Activated naive CD8-positive, alpha-beta T cell treated with anti-CD3 and anti-CD28 coated beads, Interleukin-2, amount 50 U/mL, for 24 hours (primary cell): ENCODE results near the gene RTL1.

Experiments
- ATAC-seq: fragments of 150-1000 bp; cut with Tn5 transposase; one replicate; pipeline ENCODE4 v1.10.0; 2021
- DNase-seq: peaks from one replicate; pipeline ENCODE4 v3.0.0; 2021
- H3K27ac Mint-ChIP-seq: one replicate; pipeline ENCODE4 v1.8.0; 2021; ENCODE audit warnings: mild to moderate bottlenecking, mixed read lengths
- H3K27me3 Mint-ChIP-seq: one replicate; pipeline ENCODE4 v1.8.0; 2021; ENCODE audit warnings: mixed read lengths
- H3K36me3 Mint-ChIP-seq: one replicate; pipeline ENCODE4 v1.8.0; 2021; ENCODE audit warnings: low read depth, mixed read lengths
- H3K4me1 Mint-ChIP-seq: one replicate; pipeline ENCODE4 v1.8.0; 2021; ENCODE audit warnings: mixed read lengths
- H3K4me3 Mint-ChIP-seq: one replicate; pipeline ENCODE4 v1.8.0; 2021; ENCODE audit warnings: mild to moderate bottlenecking, moderate library complexity, mixed read lengths
- H3K9me3 Mint-ChIP-seq: one replicate; pipeline ENCODE4 v1.8.0; 2021; ENCODE audit warnings: mixed read lengths

Gene RTL1

DNA sequence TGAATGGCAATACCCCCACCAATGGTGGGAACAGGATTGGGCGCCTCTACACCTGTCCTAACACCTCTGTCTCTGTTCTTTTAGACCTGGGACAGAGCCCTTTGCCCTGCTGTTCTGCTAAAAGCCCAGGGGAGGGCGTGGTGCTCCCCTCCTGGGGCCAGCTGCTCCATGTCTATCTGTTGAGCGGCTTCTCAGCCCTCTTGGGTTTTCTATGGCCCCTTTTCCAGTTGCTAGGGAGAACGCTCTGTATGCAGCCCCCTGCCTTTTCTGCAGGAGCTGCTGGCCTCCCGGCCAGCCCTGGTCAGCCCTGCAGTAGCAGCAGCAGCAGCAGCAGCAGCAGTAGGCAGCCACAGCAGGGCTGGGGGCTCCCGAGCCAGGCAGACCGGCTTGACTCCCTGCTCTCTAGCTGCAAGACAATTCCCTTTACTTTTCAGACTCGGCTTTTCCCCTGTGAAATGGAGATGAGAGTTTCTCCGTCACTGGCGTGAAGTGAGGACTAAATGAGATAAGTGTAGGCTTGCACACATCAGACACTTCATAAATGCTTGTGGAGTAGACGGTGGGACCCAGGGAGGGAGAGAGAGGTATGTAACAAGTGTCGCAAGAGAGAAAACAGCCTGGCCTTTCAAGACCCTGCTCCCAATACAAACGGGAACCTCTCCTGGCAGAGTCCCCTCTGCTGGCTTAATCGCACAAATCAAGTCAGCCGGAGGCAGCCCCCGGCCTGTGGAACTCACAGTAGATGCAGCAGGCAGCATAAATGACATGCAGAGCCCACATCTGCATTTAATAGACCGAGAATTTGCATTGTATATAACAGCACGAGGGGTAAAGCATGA lies 1.0 kb downstream of the RTL1 start:
- Mint-ChIP-seq H3K4me3 (no peak overlapping the region), H3K4me1 (no peaks in the 10 kb centered on the region)

DNA sequence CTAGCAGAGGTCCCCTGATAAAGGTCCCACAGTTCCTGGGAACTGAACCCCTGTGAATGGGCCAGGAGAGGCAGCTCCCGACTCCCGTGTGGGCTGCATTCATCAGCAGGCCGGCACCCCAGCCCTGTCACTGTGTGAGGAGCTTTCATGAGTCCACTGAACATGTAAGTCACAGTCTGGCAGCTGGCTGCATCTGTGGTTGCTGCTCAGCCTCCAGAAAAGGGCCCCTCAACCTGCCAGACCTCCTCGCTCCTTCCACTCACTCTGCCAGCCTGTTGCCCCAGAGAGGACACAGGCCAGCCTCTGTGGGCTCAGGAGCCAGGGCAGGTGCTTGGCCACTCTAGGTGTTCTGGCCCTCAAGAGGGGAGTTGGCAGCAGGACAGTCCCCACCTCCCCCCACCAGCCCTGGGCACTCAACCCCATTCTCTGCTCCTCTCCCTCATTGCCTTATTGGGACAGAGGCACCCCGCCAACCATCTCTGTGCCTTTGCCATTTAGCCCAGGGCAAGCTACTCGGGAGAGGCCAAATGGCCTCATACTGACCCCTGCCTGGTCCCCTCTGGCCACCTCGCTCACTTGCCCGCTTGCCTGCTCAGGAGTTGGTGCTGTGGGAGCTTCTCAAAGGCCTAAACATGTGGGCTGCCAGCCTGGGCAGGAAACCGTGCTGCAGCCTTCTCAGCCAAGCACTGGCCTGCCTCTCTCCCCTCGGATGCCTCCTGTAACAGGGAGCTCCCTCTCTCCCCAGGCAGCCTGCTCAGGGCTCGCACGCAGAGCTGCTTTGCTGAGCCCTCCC lies 1.9 kb downstream of the RTL1 start:
- no peaks in the 10 kb centered on the region for H3K36me3 Mint-ChIP-seq
- no peak overlapping the region for H3K4me3 Mint-ChIP-seq
- ATAC-seq (no peak), DNase-seq (no peak)
- no peak overlapping the region for H3K27ac Mint-ChIP-seq
- no peaks in the 10 kb centered on the region for H3K4me1 Mint-ChIP-seq
- no peaks in the 10 kb centered on the region for H3K9me3 Mint-ChIP-seq
- peaks cover 54% of the 10 kb centered on the region for H3K27me3 Mint-ChIP-seq

More for the DNA sequence above, 1.0 kb downstream of the RTL1 start:
- DNase-seq (no peak), ATAC-seq (no peak)
- Mint-ChIP-seq H3K9me3 (no peaks in the 10 kb centered on the region), H3K27ac (no peak overlapping the region), H3K36me3 (no peaks in the 10 kb centered on the region), H3K27me3 (peaks cover 54% of the 10 kb centered on the region)

DNA sequence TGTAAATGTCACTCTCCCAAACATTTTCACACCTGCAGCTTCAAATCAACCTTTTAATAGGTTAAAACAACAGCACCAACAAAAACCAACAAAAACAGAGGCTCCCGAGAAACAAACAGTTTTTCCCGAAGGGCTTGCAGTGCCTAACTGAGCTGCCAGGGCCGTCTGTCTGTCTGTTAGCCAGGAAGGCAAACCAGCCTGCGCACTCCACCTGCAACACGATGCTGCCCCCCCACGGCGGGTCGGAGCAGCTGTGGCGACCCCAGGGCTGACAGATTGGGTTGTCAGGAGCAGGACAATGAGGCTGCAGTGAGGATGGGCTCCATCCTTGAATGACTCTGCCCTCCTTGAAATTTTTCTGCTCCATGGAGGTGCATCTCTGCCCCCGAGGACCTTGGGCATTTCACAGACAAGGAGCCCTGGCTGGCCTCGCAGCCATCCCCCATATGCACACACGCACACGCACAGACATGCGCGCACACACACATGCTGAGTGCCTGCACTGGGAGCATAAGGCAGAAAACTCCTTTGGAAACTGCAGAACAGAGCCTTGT lies 2.6 kb downstream of the RTL1 start:
- Mint-ChIP-seq H3K4me3 (no peak overlapping the region), H3K36me3 (no peaks in the 10 kb centered on the region), H3K27ac (no peak overlapping the region), H3K4me1 (no peaks in the 10 kb centered on the region), H3K27me3 (peaks cover 58% of the 10 kb centered on the region), H3K9me3 (no peaks in the 10 kb centered on the region)
- DNase-seq (peak; percentile 32), ATAC-seq (no peak)

DNA sequence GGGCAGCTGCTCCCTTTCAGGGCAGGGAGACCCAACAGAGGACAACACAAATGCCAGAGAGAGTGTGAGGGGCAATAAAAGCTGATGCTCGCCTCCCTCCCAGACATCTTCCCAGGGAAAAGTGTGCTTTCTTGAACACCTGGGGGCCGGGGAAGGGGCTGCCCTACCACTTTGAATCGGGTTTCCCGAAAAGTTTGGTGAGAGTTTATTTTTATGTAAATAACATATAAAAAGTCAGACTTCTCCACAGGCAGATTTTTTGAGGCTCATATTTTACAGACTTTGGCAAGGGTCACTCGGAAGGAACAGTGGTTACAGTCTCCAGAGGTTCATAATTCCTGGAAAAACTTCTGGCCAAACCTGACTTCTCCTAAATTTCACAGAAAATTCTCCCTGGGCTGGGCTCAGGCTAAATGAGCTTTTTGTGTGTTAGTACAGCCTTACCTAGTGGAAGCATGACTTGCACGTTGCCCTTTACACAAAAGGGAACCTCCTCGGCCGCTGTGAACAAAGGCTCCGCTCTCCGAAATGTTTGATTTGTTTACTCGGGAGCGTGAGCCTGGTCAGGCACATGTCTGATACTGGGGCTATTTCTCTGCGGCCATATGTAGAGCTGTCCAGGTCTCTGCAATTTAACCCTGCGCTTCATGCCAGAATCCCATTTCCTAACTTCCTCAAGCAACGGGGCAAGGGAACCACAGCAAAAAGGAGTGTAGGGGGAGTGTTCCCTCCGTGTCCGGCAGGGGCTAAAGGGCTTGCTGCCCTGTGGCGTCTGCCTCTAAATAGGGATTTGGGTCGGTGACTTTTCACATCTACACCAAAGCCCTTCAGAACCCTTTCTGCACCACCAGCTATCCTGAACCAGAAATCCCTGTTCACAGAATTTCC lies 3.4 kb downstream of the RTL1 start:
- H3K27ac Mint-ChIP-seq: no peak overlapping the region
- H3K4me1 Mint-ChIP-seq: no peaks in the 10 kb centered on the region
- DNase-seq: no peak
- H3K36me3 Mint-ChIP-seq: no peaks in the 10 kb centered on the region
- H3K9me3 Mint-ChIP-seq: no peaks in the 10 kb centered on the region
- no peak overlapping the region for H3K4me3 Mint-ChIP-seq
- H3K27me3 Mint-ChIP-seq: peaks cover 54% of the 10 kb centered on the region
- ATAC-seq: no peak

DNA sequence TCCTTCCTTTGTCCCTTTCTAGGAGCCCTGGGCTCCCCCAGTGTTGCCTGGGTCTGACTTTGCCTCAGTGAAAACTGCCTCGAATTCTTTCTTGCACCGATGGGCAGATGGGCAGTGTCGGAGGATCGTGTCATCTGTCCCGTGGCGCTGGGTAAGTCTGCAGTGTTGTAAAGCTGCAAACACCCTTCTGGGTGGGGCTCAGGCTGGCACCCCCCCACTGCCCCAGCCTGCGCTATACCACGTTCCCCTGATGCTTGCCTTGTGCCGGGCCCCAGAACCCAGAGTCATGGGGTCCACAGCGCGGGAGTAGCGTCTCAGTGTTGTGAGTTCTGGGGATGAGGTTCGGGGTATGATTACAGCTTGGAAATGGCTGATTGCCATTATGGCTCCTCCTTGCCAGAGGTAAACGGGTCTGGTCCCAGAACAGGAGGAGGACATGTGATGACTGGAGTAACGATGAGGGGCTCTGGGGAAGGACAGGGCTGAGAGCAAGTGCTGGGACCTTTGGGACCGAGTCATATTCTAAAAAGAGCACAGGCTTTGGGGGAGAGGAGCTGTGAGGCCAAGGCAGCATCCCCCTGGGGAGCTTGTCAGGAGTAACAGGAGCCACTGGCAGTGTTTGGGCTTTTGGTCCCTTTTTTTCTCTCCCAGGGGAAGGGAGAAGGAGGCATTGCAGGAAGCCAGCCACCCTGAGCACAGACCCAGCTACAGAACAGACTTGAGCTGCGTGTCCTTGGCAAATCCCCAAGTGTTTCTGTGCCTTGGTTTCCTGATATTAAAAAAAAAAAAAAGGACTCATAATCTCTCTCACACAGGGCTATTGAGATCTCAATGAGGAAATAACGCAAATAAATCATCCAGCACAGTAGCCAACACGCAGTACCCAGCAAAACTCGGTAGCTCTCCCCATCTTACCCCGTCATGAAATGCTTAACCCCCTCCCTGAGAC lies 4.3 kb downstream of the RTL1 start:
- DNase-seq: no peak
- ATAC-seq: peak; percentile 18
- no peak overlapping the region for H3K4me3 Mint-ChIP-seq
- H3K27me3 Mint-ChIP-seq: peaks cover 50% of the 10 kb centered on the region
- no peaks in the 10 kb centered on the region for H3K4me1 Mint-ChIP-seq
- no peak overlapping the region for H3K27ac Mint-ChIP-seq
- no peaks in the 10 kb centered on the region for H3K36me3 Mint-ChIP-seq
- no peaks in the 10 kb centered on the region for H3K9me3 Mint-ChIP-seq

DNA sequence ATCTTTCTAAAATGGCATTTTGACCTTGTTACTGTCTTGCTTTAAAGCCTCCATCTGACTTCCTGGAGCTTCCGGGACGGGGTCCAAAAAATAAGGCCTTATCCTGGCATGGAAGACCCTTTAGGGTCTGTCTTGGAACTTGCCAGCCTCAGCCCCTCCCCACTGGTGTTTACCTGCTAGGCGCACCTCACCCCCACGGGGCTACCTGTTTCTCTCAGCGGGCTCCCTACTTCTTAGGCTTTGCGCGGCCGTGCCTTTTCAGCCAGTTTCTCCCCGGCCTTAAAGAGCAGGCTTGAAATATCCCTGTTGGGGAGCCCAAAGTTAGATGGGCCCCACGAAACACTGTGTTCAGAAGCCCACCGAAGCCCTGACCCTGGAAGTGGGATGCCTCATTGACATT lies 5.1 kb downstream of the RTL1 start:
- Mint-ChIP-seq H3K36me3 (no peaks in the 10 kb centered on the region), H3K4me1 (no peaks in the 10 kb centered on the region), H3K9me3 (no peaks in the 10 kb centered on the region), H3K27ac (no peak overlapping the region), H3K4me3 (no peak overlapping the region), H3K27me3 (peaks cover 48% of the 10 kb centered on the region)
- no peak for ATAC-seq
- no peak for DNase-seq

DNA sequence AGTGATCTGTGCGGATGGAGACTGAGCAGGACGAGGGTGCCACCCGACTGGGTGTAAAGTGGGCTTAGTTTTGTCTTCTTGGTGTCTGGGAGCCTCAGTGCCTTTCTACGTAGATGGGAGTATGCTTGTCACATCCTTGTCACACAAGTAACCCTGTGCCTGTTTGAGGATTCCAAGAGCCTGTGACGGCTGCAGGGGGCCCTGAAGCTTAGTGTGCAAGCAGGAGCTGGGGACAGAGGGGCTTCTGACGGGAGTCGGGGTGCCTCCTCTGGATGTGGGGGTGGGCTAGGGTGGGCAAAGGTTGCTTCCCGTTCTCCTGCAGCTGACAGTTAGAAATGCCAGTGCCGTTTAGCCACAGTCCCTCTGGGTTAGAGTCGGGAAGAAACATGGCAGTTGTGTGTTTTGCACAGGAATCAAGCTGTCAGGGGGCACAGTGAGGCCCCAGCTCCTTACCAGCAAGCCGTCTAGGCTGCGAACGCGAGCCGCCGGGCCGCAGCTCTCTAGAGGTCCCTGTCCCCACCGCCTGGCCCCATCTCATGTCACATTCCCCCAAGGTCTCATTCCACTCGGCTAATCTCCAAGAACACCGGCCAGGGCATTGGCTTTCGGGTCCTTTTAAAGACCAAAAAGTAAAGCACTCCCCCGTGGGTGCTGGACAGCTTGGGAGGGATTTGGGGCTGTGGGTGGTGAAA lies 7.0 kb downstream of the RTL1 start:
- H3K27me3 Mint-ChIP-seq: peaks cover 32% of the 10 kb centered on the region
- no peaks in the 10 kb centered on the region for H3K36me3 Mint-ChIP-seq
- DNase-seq (no peak), ATAC-seq (no peak)
- no peak overlapping the region for H3K4me3 Mint-ChIP-seq
- H3K27ac Mint-ChIP-seq: no peak overlapping the region
- H3K9me3 Mint-ChIP-seq: no peaks in the 10 kb centered on the region
- H3K4me1 Mint-ChIP-seq: no peaks in the 10 kb centered on the region

DNA sequence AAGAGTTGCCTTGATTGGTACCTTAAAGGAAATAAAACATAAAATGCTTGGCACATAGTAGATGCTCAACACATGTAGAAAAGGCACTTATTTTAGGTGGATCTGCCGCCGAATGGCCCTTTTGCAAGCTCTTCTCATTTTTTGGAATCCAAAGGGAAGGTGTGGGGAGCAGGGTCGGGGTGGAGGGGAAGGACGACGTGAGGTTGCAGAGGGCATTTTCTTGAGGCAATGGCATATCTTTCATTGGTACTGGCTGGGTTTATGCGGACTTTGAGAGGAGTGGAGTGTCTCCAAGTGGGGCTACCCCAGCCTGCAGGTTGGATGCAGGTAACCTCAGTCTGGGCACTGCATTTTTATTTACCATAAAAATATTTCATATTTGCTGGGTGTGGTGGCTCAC lies 8.1 kb downstream of the RTL1 start:
- H3K27me3 Mint-ChIP-seq: peaks cover 23% of the 10 kb centered on the region
- H3K36me3 Mint-ChIP-seq: no peaks in the 10 kb centered on the region
- ATAC-seq (no peak), DNase-seq (no peak)
- no peaks in the 10 kb centered on the region for H3K4me1 Mint-ChIP-seq
- no peaks in the 10 kb centered on the region for H3K9me3 Mint-ChIP-seq
- H3K27ac Mint-ChIP-seq: no peak overlapping the region
- no peak overlapping the region for H3K4me3 Mint-ChIP-seq

DNA sequence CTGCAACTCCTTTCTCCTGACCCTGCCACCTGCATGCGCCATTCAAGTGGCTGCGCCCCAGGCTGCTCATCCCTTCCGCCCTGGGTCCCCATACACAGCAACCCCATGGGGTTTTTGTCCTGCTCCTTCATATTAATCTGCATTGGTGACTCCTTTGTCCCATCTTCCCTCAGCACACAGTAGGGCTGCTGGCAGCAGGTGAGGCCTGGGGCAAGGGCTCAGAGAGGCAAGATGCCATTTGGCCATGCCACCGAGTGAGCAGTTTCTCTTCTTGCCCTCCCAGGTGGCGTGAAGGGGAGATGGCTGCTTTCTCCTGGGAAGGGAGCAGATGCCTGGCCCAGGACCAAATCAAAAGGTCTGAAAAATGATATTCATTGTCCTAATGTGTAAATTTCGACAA lies 9.1 kb downstream of the RTL1 start:
- no peaks in the 10 kb centered on the region for H3K36me3 Mint-ChIP-seq
- DNase-seq (no peak), ATAC-seq (no peak)
- no peak overlapping the region for H3K4me3 Mint-ChIP-seq
- H3K27me3 Mint-ChIP-seq: peaks cover 13% of the 10 kb centered on the region
- H3K9me3 Mint-ChIP-seq: no peaks in the 10 kb centered on the region
- no peak overlapping the region for H3K27ac Mint-ChIP-seq
- no peaks in the 10 kb centered on the region for H3K4me1 Mint-ChIP-seq

DNA sequence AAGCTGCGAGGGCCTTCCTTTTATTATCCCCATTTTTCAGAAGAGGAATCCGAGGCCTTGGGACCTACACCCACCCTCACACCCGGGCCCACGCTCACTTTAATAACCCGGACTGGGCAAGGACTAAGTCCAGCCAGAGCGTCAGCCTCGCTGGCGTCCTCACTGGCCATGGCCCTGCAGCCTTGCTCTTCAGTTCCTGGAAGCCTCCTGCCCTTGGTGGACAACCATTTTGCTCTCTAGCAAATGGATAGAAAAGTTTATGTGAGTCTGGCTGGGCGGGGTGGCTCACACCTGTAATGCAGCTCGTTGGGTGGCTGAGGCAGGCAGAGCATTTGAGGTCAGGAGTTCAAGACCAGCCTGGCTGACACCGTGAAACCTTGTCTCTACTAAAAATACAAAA lies 9.8 kb downstream of the RTL1 start:
- Mint-ChIP-seq H3K36me3 (no peaks in the 10 kb centered on the region), H3K4me3 (no peak overlapping the region), H3K27me3 (peaks cover 7% of the 10 kb centered on the region), H3K4me1 (no peaks in the 10 kb centered on the region), H3K9me3 (no peaks in the 10 kb centered on the region), H3K27ac (no peak overlapping the region)
- no peak for ATAC-seq
- no peak for DNase-seq

DNA sequence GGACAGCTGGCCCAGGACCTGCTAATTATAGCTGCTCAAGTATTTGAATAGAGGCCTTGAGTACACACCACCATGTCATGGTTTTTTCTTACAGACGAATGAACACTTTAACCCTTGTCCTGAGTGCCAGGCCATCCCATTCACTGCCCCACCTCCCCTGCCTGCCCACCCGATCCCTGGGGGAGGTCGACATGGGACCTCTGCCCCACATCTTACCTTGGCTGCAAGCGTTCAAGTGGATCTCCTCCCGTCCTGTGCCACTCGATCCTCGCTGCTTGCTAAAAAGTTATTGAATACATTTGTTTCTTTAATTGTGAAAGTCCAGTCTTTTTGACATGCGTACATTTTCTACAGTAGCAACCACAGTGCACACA lies 10.3 kb downstream of the RTL1 start:
- Mint-ChIP-seq H3K27ac (no peak overlapping the region), H3K27me3 (peaks cover 4% of the 10 kb centered on the region), H3K4me3 (no peak overlapping the region), H3K36me3 (no peaks in the 10 kb centered on the region), H3K9me3 (no peaks in the 10 kb centered on the region), H3K4me1 (no peaks in the 10 kb centered on the region)
- no peak for DNase-seq
- no peak for ATAC-seq

DNA sequence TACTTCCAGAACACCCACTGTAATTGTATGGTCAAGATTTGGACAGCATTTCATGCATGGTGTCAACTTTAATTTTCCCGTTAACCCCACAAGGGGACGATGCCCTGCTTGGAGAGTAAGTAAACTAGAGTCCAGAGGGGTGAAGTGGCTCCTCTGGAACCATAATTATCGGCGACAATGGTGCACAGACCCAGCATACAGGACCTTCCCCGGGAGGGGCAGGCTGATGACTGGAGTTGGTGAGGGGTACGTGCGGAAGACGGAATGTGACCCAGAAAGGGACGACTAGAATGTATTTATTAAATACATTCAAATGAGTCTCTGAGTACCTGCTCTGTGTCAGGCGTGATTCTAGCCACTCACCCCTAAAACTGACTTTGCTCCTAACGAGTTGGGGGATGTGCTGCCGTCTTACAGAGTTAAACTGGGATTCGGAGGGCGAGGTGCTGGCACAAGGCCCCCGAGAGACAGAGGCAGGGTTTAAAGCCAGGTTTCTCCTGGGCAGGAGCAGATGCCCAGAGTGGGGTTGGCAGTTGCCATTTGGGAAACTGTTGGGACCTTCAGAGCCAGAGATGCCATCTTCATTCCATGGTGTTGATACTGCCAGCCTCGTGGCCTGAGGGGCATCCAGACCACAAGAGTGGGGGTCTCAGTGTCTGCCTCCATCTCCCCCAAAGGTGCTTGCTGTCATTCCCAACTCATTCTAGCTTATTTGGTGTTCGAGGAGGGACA lies 10.9 kb downstream of the RTL1 start:
- Mint-ChIP-seq H3K27me3 (peaks cover 4% of the 10 kb centered on the region), H3K27ac (no peak overlapping the region), H3K4me1 (no peaks in the 10 kb centered on the region), H3K4me3 (no peak overlapping the region), H3K9me3 (no peaks in the 10 kb centered on the region), H3K36me3 (no peaks in the 10 kb centered on the region)
- DNase-seq: no peak
- ATAC-seq: no peak
